ENCODE measurements around the gene MAP3K10. TPM values are rescaled to one million over a fixed set of nuclear protein-coding genes. Genes with fewer than 3 reads are reported as not detected.

Gene MAP3K10
- total RNA-seq, 2 experiments from 2014 or later, result 8.4 to 9.3 TPM

GRCh38 chr19:40249201-40249600 lies 58.0 kb downstream of the MAP3K10 start:
- CTCF ChIA-PET, result no interaction called here
- Mint-ChIP-seq H3K27ac (no peak overlapping the region), H3K27me3 (ENCODE audit: low read depth) (no peaks in the 10 kb centered on the region), H3K4me3 (no peak overlapping the region), H3K36me3 (ENCODE audit: low read depth) (peaks cover 18% of the 10 kb centered on the region), H3K9me3 (no peaks in the 10 kb centered on the region), H3K4me1 (ENCODE audit: low read depth) (peaks cover 7% of the 10 kb centered on the region)
- intact Hi-C loops (cut with micrococcal nuclease), result no loop called here
- no peak for DNase-seq

- Mint-ChIP-seq H3K4me3 (no peak overlapping the region), H3K36me3 (ENCODE audit: low read depth) (peaks cover 18% of the 10 kb centered on the region), H3K27ac (no peak overlapping the region), H3K27me3 (ENCODE audit: low read depth) (no peaks in the 10 kb centered on the region), H3K9me3 (no peaks in the 10 kb centered on the region), H3K4me1 (ENCODE audit: low read depth) (peaks cover 7% of the 10 kb centered on the region)
- DNase-seq, result no peak
- intact Hi-C loops (cut with micrococcal nuclease), result no loop called here
- CTCF ChIA-PET, result no interaction called here
Observed at GRCh38 chr19:40249781-40250180, 58.6 kb downstream of the MAP3K10 start.

- Mint-ChIP-seq H3K36me3 (ENCODE audit: low read depth) (peaks cover 33% of the 10 kb centered on the region), H3K4me3 (no peak overlapping the region), H3K9me3 (no peaks in the 10 kb centered on the region), H3K27ac (no peak overlapping the region), H3K4me1 (ENCODE audit: low read depth) (peaks cover 7% of the 10 kb centered on the region), H3K27me3 (ENCODE audit: low read depth) (no peaks in the 10 kb centered on the region)
- no peak for DNase-seq
- intact Hi-C loops (cut with micrococcal nuclease), result no loop called here
- CTCF ChIA-PET, result no interaction called here
Observed at GRCh38 chr19:40251244-40251643, 60.0 kb downstream of the MAP3K10 start.

- Mint-ChIP-seq H3K27me3 (ENCODE audit: low read depth) (no peaks in the 10 kb centered on the region), H3K4me3 (no peak overlapping the region), H3K36me3 (ENCODE audit: low read depth) (peaks cover 36% of the 10 kb centered on the region), H3K27ac (no peak overlapping the region), H3K9me3 (no peaks in the 10 kb centered on the region), H3K4me1 (ENCODE audit: low read depth) (peaks cover 4% of the 10 kb centered on the region)
- CTCF ChIA-PET, result no interaction called here
- no peak for DNase-seq
- intact Hi-C loops (cut with micrococcal nuclease), result no loop called here
Observed at GRCh38 chr19:40251991-40252390, 60.8 kb downstream of the MAP3K10 start.

GRCh38 chr19:40252395-40252794 lies 61.2 kb downstream of the MAP3K10 start:
- Mint-ChIP-seq H3K4me1 (ENCODE audit: low read depth) (peaks cover 5% of the 10 kb centered on the region), H3K27ac (no peak overlapping the region), H3K9me3 (no peaks in the 10 kb centered on the region), H3K4me3 (no peak overlapping the region), H3K36me3 (ENCODE audit: low read depth) (peaks cover 36% of the 10 kb centered on the region), H3K27me3 (ENCODE audit: low read depth) (no peaks in the 10 kb centered on the region)
- CTCF ChIA-PET, result no interaction called here
- DNase-seq, result no peak
- intact Hi-C loops (cut with micrococcal nuclease), result no loop called here

- peaks cover 36% of the 10 kb centered on the region for H3K36me3 Mint-ChIP-seq (ENCODE audit: low read depth)
- no peak for DNase-seq
- H3K27ac Mint-ChIP-seq, result no peak overlapping the region
- no peaks in the 10 kb centered on the region for H3K27me3 Mint-ChIP-seq (ENCODE audit: low read depth)
- CTCF ChIA-PET, result interaction anchor here (0.6 kb wide), 1 partner anchor 410 kb away, joined by 3 read pairs; no protein-coding TSS in a partner anchor
- intact Hi-C loops (cut with micrococcal nuclease), result no loop called here
- no peak overlapping the region for H3K4me3 Mint-ChIP-seq
- H3K4me1 Mint-ChIP-seq (ENCODE audit: low read depth), result peaks cover 7% of the 10 kb centered on the region
- no peaks in the 10 kb centered on the region for H3K9me3 Mint-ChIP-seq
Observed at GRCh38 chr19:40253611-40254092, 62.4 kb downstream of the MAP3K10 start.

- intact Hi-C loops (cut with micrococcal nuclease), result no loop called here
- Mint-ChIP-seq H3K4me1 (ENCODE audit: low read depth) (peaks cover 16% of the 10 kb centered on the region), H3K9me3 (no peaks in the 10 kb centered on the region), H3K27ac (no peak overlapping the region), H3K36me3 (ENCODE audit: low read depth) (peaks cover 36% of the 10 kb centered on the region), H3K27me3 (ENCODE audit: low read depth) (no peaks in the 10 kb centered on the region), H3K4me3 (no peak overlapping the region)
- no peak for DNase-seq
- CTCF ChIA-PET, result interaction anchor here (0.6 kb wide), 2 partner anchors 29 to 171 kb away, joined by 3 read pairs; no protein-coding TSS in a partner anchor
Observed at GRCh38 chr19:40254714-40255418, 63.6 kb downstream of the MAP3K10 start.

GRCh38 chr19:40255619-40256166 lies 64.5 kb downstream of the MAP3K10 start:
- H3K9me3 Mint-ChIP-seq, result no peaks in the 10 kb centered on the region
- no peak overlapping the region for H3K27ac Mint-ChIP-seq
- peaks cover 36% of the 10 kb centered on the region for H3K36me3 Mint-ChIP-seq (ENCODE audit: low read depth)
- intact Hi-C loops (cut with micrococcal nuclease), result no loop called here
- H3K4me3 Mint-ChIP-seq, result no peak overlapping the region
- no peaks in the 10 kb centered on the region for H3K27me3 Mint-ChIP-seq (ENCODE audit: low read depth)
- CTCF ChIA-PET, result no interaction called here
- no peak for DNase-seq
- peaks cover 18% of the 10 kb centered on the region for H3K4me1 Mint-ChIP-seq (ENCODE audit: low read depth)

- Mint-ChIP-seq H3K27ac (no peak overlapping the region), H3K27me3 (ENCODE audit: low read depth) (no peaks in the 10 kb centered on the region), H3K4me3 (no peak overlapping the region), H3K9me3 (no peaks in the 10 kb centered on the region), H3K36me3 (ENCODE audit: low read depth) (peaks cover 36% of the 10 kb centered on the region), H3K4me1 (ENCODE audit: low read depth) (peaks cover 21% of the 10 kb centered on the region)
- CTCF ChIA-PET, result no interaction called here
- DNase-seq, result no peak
- intact Hi-C loops (cut with micrococcal nuclease), result no loop called here
Observed at GRCh38 chr19:40256512-40256911, 65.3 kb downstream of the MAP3K10 start.

- no peaks in the 10 kb centered on the region for H3K9me3 Mint-ChIP-seq
- no peaks in the 10 kb centered on the region for H3K27me3 Mint-ChIP-seq (ENCODE audit: low read depth)
- CTCF ChIA-PET, result no interaction called here
- peaks cover 24% of the 10 kb centered on the region for H3K4me1 Mint-ChIP-seq (ENCODE audit: low read depth)
- H3K27ac Mint-ChIP-seq, result no peak overlapping the region
- H3K4me3 Mint-ChIP-seq, result no peak overlapping the region
- intact Hi-C loops (cut with micrococcal nuclease), result no loop called here
- DNase-seq, result no peak
- peaks cover 36% of the 10 kb centered on the region for H3K36me3 Mint-ChIP-seq (ENCODE audit: low read depth)
Observed at GRCh38 chr19:40257096-40257517, 65.9 kb downstream of the MAP3K10 start.

- intact Hi-C loops (cut with micrococcal nuclease), result no loop called here
- no peak overlapping the region for H3K27ac Mint-ChIP-seq
Observed at GRCh38 chr19:40261631-40262030, 70.4 kb downstream of the MAP3K10 start.

GRCh38 chr19:40262422-40262821 lies 71.2 kb downstream of the MAP3K10 start:
- Mint-ChIP-seq H3K9me3 (no peaks in the 10 kb centered on the region), H3K36me3 (ENCODE audit: low read depth) (peaks cover 28% of the 10 kb centered on the region), H3K27ac (no peak overlapping the region), H3K27me3 (ENCODE audit: low read depth) (no peaks in the 10 kb centered on the region), H3K4me3 (no peak overlapping the region), H3K4me1 (ENCODE audit: low read depth) (peaks cover 22% of the 10 kb centered on the region)
- DNase-seq, result no peak
- intact Hi-C loops (cut with micrococcal nuclease), result no loop called here
- CTCF ChIA-PET, result interaction anchor here (1.2 kb wide), 1 partner anchor 43 kb away, joined by 3 read pairs; no protein-coding TSS in a partner anchor

More at GRCh38 chr19:40261631-40262030, 70.4 kb downstream of the MAP3K10 start:
- peaks cover 31% of the 10 kb centered on the region for H3K36me3 Mint-ChIP-seq (ENCODE audit: low read depth)
- CTCF ChIA-PET, result interaction anchor here (1.2 kb wide), 1 partner anchor 43 kb away, joined by 3 read pairs; no protein-coding TSS in a partner anchor
- H3K9me3 Mint-ChIP-seq, result no peaks in the 10 kb centered on the region
- H3K27me3 Mint-ChIP-seq (ENCODE audit: low read depth), result no peaks in the 10 kb centered on the region
- H3K4me1 Mint-ChIP-seq (ENCODE audit: low read depth), result peaks cover 21% of the 10 kb centered on the region
- no peak for DNase-seq
- no peak overlapping the region for H3K4me3 Mint-ChIP-seq

Measured in activated naive CD4-positive, alpha-beta T cell treated with anti-CD3 and anti-CD28 coated beads for 36 hours (primary cell).